GM12873 (cell line): ENCODE data around the gene FN3KRP.

ENCODE experiments used
- CTCF ChIP-seq: IDR thresholded peaks from 2 replicates; pipeline ENCODE4 v1.5.1; 2012; ENCODE audit warnings: low read depth, mild to moderate bottlenecking, moderate library complexity, low read length, control low read depth; ENCODE audit not compliant: insufficient read depth; ENCODE audit errors: missing control alignments

Gene FN3KRP

GRCh38 chr17:82720204-82720603, 3.7 kb downstream of the FN3KRP start:
- TF ChIP-seq CTCF: no peak

GRCh38 chr17:82722341-82723013, 6.0 kb downstream of the FN3KRP start:
- TF ChIP-seq CTCF: no peak

GRCh38 chr17:82723169-82723807, 6.8 kb downstream of the FN3KRP start:
- TF ChIP-seq CTCF: no peak

GRCh38 chr17:82726427-82726826, 9.9 kb downstream of the FN3KRP start:
- no peak for TF ChIP-seq CTCF

- TF ChIP-seq CTCF: no peak
These were observed 13.2 kb downstream of the FN3KRP start for GRCh38 chr17:82729479-82730260.

- TF ChIP-seq CTCF: no peak
These were observed 15.7 kb downstream of the FN3KRP start for GRCh38 chr17:82732118-82732743.

- TF ChIP-seq CTCF: no peak
These were observed 18.7 kb downstream of the FN3KRP start, which contains the start of gene FN3K for GRCh38 chr17:82734987-82735866. Gene FN3K (plus strand): TSS chr17:82735615. CDS start chr17:82735637, 22 bp downstream.
